ENCODE data around the gene DENND1C. TPM values are rescaled to one million over a fixed set of nuclear protein-coding genes. Genes with fewer than 3 reads are reported as not detected.

The DENND1C gene
- total and polyA plus RNA-seq, 9 of the 15 experiments (the other 6 are each of a cell fraction or from before 2014, with no cell fraction given) = 0.03 to 1.2 (median 0.32) TPM; not detected in 1

DNA sequence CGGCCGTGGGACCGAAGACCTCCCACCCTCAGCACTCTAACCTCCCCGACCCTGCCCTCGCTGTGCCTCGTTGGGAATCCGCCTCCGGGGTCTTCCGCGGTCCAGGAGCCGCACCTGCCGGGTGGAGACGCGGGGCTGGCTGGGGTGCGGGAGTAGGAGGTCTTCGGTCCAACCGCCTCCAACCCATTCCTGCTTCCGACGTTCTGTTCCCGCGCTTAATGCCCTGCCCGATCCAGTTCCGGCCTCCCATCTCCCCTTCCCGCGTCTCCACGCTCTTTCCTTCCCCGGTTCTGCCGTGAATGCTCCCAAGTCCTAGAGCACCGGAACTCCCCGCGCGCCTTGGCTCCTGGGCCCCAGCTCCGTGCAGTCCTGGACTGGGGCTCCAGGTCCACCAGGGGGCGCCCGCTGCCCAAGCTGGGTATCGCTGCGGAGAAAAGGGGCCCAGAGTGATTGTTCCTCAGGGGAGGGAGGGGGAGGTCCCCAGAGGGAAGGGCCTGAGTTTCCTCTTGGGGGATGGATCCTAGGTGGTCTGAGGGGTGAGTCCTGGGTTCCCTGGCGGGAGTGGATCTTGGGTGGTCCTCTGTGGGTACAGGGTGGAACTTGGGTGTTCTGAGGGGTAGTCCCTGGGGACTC is 35.2 kb upstream of the DENND1C start (continued):
- TF ChIP-seq, protein P1, sequence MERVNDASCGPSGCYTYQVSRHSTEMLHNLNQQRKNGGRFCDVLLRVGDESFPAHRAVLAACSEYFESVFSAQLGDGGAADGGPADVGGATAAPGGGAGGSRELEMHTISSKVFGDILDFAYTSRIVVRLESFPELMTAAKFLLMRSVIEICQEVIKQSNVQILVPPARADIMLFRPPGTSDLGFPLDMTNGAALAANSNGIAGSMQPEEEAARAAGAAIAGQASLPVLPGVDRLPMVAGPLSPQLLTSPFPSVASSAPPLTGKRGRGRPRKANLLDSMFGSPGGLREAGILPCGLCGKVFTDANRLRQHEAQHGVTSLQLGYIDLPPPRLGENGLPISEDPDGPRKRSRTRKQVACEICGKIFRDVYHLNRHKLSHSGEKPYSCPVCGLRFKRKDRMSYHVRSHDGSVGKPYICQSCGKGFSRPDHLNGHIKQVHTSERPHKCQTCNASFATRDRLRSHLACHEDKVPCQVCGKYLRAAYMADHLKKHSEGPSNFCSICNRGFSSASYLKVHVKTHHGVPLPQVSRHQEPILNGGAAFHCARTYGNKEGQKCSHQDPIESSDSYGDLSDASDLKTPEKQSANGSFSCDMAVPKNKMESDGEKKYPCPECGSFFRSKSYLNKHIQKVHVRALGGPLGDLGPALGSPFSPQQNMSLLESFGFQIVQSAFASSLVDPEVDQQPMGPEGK (CRISPR knock-in tag; IDR thresholded peaks at IDR 0.05; ENCODE audit: borderline replicate concordance) = no peak
- TF ChIP-seq KHSRP (IDR thresholded peaks at IDR 0.05) (no peak), PYGO2 (tag; IDR thresholded peaks at IDR 0.05) (no peak), POLR2B (IDR thresholded peaks at IDR 0.05; ENCODE audit: low read depth, partially characterized antibody) (no peak), XRCC4 (IDR thresholded peaks at IDR 0.05; ENCODE audit: extremely low read depth, insufficient read depth, insufficient read length) (no peak), CSDE1 (IDR thresholded peaks at IDR 0.05) (no peak), NBN (IDR thresholded peaks at IDR 0.05; ENCODE audit: low read depth) (peak; percentile 78), MEF2A (IDR thresholded peaks at IDR 0.05; ENCODE audit: control insufficient read depth, low read depth, low read length) (no peak), EWSR1 (IDR thresholded peaks at IDR 0.05; ENCODE audit: borderline replicate concordance, low read depth, partially characterized antibody) (no peak), ZC3H11A (IDR thresholded peaks at IDR 0.05; ENCODE audit: low read depth, low read length) (0 out of 2 replicates have a peak, but pooled peaks have one; percentile 53), KLF10 (CRISPR knock-in tag; IDR thresholded peaks at IDR 0.05) (no peak), KLF6 (CRISPR knock-in tag; IDR thresholded peaks at IDR 0.05; ENCODE audit: borderline replicate concordance) (no peak), PRMT5 (CRISPR knock-in tag; IDR thresholded peaks at IDR 0.05) (no peak), ZFP1 (CRISPR knock-in tag; IDR thresholded peaks at IDR 0.05) (no peak), ZNF77 (CRISPR knock-in tag; IDR thresholded peaks at IDR 0.05) (no peak), BCOR (IDR thresholded peaks at IDR 0.05) (peak; percentile 15; the same call in 1 of the 2 replicates), EP400 (IDR thresholded peaks at IDR 0.05) (peak; percentile 68), TCFL5 (CRISPR knock-in tag; conservative IDR thresholded peaks at IDR 0.05) (no peak), STAT5A (IDR thresholded peaks at IDR 0.05; ENCODE audit: borderline replicate concordance, low read length) (no peak), BCL6 (CRISPR knock-in tag; IDR thresholded peaks at IDR 0.05) (no peak), KAT2B (IDR thresholded peaks at IDR 0.05; ENCODE audit: low read depth, low read length) (no peak), NFE2 (IDR thresholded peaks at IDR 0.05; ENCODE audit: low read depth) (no peak), HEY1 (CRISPR knock-in tag; IDR thresholded peaks at IDR 0.05; ENCODE audit: borderline replicate concordance) (no peak)
- TF ChIP-seq, protein P2, sequence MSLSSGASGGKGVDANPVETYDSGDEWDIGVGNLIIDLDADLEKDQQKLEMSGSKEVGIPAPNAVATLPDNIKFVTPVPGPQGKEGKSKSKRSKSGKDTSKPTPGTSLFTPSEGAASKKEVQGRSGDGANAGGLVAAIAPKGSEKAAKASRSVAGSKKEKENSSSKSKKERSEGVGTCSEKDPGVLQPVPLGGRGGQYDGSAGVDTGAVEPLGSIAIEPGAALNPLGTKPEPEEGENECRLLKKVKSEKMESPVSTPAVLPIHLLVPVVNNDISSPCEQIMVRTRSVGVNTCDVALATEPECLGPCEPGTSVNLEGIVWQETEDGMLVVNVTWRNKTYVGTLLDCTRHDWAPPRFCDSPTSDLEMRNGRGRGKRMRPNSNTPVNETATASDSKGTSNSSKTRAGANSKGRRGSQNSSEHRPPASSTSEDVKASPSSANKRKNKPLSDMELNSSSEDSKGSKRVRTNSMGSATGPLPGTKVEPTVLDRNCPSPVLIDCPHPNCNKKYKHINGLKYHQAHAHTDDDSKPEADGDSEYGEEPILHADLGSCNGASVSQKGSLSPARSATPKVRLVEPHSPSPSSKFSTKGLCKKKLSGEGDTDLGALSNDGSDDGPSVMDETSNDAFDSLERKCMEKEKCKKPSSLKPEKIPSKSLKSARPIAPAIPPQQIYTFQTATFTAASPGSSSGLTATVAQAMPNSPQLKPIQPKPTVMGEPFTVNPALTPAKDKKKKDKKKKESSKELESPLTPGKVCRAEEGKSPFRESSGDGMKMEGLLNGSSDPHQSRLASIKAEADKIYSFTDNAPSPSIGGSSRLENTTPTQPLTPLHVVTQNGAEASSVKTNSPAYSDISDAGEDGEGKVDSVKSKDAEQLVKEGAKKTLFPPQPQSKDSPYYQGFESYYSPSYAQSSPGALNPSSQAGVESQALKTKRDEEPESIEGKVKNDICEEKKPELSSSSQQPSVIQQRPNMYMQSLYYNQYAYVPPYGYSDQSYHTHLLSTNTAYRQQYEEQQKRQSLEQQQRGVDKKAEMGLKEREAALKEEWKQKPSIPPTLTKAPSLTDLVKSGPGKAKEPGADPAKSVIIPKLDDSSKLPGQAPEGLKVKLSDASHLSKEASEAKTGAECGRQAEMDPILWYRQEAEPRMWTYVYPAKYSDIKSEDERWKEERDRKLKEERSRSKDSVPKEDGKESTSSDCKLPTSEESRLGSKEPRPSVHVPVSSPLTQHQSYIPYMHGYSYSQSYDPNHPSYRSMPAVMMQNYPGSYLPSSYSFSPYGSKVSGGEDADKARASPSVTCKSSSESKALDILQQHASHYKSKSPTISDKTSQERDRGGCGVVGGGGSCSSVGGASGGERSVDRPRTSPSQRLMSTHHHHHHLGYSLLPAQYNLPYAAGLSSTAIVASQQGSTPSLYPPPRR (CRISPR knock-in tag; IDR thresholded peaks at IDR 0.05; ENCODE audit: borderline replicate concordance) = no peak

Data from K562 (cell line).